Measurements from ENCODE around the gene LRRC59. TPM values are rescaled to one million over a fixed set of nuclear protein-coding genes. Genes with fewer than 3 reads are reported as not detected.

LRRC59 gene
- polyA plus RNA-seq, 1 donor from 2014 or later: 67.2 TPM

DNA sequence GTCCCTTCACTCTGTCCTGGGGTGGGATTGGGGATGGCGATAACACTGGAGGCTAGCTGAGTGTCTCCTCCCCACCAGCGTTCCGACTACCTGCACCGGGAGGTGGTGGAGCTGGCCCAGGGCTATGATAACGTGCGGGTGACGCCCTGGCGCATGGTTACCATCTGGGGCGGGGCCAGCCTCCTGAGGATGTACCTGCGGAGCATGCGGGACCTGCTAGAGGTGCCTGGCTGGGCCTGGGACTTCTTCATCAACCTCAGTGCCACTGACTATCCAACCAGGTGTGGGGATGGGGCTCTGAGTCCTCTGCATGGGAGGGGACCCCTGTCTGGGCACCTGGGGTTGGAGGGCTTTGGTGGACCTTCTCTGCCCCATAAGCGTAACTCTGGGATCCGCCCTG lies 42.5 kb downstream of the LRRC59 start:
- no peaks in the 10 kb centered on the region for H3F3A ChIP-seq (ENCODE audit: insufficient read depth, low read length, poor library complexity, severe bottlenecking)
- no peak overlapping the region for H3K4me2 ChIP-seq (ENCODE audit: low read length)
- no peak for TF ChIP-seq RAD21 (conservative IDR thresholded peaks at IDR 0.05)
- no peak overlapping the region for H3K9ac ChIP-seq (ENCODE audit: low read length)
- H3K9me2 ChIP-seq (ENCODE audit: insufficient read depth, low read length): no peaks in the 10 kb centered on the region
- H3K27ac ChIP-seq (ENCODE audit: low read length): no peak overlapping the region
- H3K4me3 ChIP-seq (ENCODE audit: low read length): no peak overlapping the region
- no peaks in the 10 kb centered on the region for H3K79me2 ChIP-seq (replicated peaks; ENCODE audit: insufficient read depth, low read length)
- H3K9me3 ChIP-seq (ENCODE audit: low read length): no peaks in the 10 kb centered on the region
- no peaks in the 10 kb centered on the region for H3K36me3 ChIP-seq (ENCODE audit: insufficient read depth, low read length)
- no peaks in the 10 kb centered on the region for H3K27me3 ChIP-seq (ENCODE audit: insufficient read depth, low read depth, low read length)
- H2AFZ ChIP-seq (ENCODE audit: low read depth, low read length): no peak overlapping the region
- no peaks in the 10 kb centered on the region for H4K20me1 ChIP-seq (ENCODE audit: insufficient read depth)

GRCh38 chr17:50354198-50354597 lies 43.1 kb downstream of the LRRC59 start:
- Histone ChIP-seq H3K27ac (ENCODE audit: low read length) (no peak overlapping the region), H3K79me2 (replicated peaks; ENCODE audit: insufficient read depth, low read length) (no peaks in the 10 kb centered on the region), H4K20me1 (ENCODE audit: insufficient read depth) (no peaks in the 10 kb centered on the region), H3K4me2 (ENCODE audit: low read length) (no peak overlapping the region), H3K27me3 (ENCODE audit: insufficient read depth, low read depth, low read length) (no peaks in the 10 kb centered on the region), H3K9me2 (ENCODE audit: insufficient read depth, low read length) (no peaks in the 10 kb centered on the region), H3F3A (ENCODE audit: insufficient read depth, low read length, poor library complexity, severe bottlenecking) (no peaks in the 10 kb centered on the region), H3K9ac (ENCODE audit: low read length) (no peak overlapping the region), H3K4me3 (ENCODE audit: low read length) (no peak overlapping the region), H3K36me3 (ENCODE audit: insufficient read depth, low read length) (no peaks in the 10 kb centered on the region), H2AFZ (ENCODE audit: low read depth, low read length) (no peak overlapping the region), H3K9me3 (ENCODE audit: low read length) (no peaks in the 10 kb centered on the region)
- TF ChIP-seq SMC3 (conservative IDR thresholded peaks at IDR 0.05; ENCODE audit: poor library complexity) (no peak), TAF1 (IDR thresholded peaks at IDR 0.05; ENCODE audit: low read depth) (no peak), CTCF (IDR thresholded peaks at IDR 0.05; ENCODE audit: poor library complexity, severe bottlenecking) (no peak), RAD21 (conservative IDR thresholded peaks at IDR 0.05) (no peak), MXI1 (conservative IDR thresholded peaks at IDR 0.05; ENCODE audit: poor library complexity, severe bottlenecking) (no peak), EP300 (conservative IDR thresholded peaks at IDR 0.05; ENCODE audit: poor library complexity, severe bottlenecking) (no peak), EZH2 (IDR thresholded peaks at IDR 0.05; ENCODE audit: borderline replicate concordance, insufficient read depth, low read length, poor library complexity, severe bottlenecking) (no peak), POLR2AphosphoS5 (IDR thresholded peaks at IDR 0.05) (no peak)
- TF ChIP-seq, protein P1, sequence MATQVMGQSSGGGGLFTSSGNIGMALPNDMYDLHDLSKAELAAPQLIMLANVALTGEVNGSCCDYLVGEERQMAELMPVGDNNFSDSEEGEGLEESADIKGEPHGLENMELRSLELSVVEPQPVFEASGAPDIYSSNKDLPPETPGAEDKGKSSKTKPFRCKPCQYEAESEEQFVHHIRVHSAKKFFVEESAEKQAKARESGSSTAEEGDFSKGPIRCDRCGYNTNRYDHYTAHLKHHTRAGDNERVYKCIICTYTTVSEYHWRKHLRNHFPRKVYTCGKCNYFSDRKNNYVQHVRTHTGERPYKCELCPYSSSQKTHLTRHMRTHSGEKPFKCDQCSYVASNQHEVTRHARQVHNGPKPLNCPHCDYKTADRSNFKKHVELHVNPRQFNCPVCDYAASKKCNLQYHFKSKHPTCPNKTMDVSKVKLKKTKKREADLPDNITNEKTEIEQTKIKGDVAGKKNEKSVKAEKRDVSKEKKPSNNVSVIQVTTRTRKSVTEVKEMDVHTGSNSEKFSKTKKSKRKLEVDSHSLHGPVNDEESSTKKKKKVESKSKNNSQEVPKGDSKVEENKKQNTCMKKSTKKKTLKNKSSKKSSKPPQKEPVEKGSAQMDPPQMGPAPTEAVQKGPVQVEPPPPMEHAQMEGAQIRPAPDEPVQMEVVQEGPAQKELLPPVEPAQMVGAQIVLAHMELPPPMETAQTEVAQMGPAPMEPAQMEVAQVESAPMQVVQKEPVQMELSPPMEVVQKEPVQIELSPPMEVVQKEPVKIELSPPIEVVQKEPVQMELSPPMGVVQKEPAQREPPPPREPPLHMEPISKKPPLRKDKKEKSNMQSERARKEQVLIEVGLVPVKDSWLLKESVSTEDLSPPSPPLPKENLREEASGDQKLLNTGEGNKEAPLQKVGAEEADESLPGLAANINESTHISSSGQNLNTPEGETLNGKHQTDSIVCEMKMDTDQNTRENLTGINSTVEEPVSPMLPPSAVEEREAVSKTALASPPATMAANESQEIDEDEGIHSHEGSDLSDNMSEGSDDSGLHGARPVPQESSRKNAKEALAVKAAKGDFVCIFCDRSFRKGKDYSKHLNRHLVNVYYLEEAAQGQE (IDR thresholded peaks at IDR 0.05; ENCODE audit: borderline replicate concordance): no peak

Data from neural cell (in vitro differentiated cells).